HG03439 (cell line): ENCODE measurements around the gene OR52J3.

ENCODE experiments used
- ATAC-seq: cut with Tn5 transposase; IDR thresholded peaks from one replicate; pipeline ENCODE4 v1.9.1; 2021; ENCODE audit warnings: mild to moderate bottlenecking, moderate library complexity; ENCODE audit not compliant: unreplicated experiment

Gene OR52J3

DNA sequence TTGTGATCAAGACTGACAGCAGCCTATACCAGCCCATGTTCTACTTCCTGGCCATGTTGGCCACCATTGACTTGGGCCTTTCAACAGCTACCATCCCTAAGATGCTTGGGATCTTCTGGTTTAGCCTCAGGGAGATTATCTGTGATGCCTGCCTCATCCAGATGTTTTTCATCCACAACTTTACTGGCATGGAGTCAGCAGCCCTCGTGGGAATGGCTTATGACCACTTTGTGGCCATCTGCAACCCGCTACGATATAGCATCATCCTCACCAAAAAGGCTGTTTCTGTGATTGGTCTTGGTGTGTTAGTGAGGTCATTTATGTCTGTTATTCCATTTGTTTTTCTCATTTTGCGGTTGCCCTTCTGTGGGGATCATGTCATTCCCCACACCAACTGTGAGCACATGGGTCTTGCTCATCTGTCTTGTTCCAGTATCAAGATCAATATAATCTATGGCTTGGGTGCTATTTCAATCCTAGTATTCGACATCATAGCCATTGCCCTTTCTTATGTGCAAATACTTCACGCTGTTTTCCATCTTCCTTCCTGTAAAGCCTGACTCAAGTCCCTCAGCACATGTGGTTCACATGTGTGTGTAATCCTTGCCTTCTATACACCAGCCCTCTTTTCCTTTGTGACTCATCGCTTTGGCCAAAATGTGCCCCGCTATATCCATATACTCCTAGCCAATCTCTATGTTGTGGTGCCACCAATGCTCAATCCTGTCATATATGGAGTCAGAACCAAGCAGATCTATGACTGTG, 46.7 kb downstream of the OR52J3 start:
- ATAC-seq = no peak

DNA sequence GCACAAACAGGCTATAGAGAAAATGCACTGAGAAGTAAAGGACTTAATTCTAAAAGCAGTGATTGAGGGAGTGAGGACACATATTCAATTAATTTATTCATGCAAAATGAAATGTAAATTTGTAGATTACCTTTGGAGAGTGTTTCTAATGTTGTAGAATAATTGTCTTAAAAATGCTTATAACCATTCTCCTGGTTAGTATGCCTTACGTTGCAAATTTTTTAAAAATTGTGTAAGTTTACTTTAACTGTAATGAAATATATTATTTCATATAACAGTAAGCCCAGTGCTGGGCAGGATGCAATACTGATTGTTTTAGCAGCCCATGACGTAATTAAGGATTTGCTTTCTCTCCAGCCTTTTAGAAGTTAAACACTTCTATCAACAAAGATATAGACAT, 49.7 kb downstream of the OR52J3 start:
- ATAC-seq = no peak
